Measurements from ENCODE around the gene SLC9C2.
"Not testable (repeated sequence)": the region's sequence is repeated elsewhere in the genome, so short reads cannot be mapped to it uniquely, and the experiment has no call there.

Gene SLC9C2

GRCh38 chr1:173580071-173580470 lies 22.8 kb downstream of the SLC9C2 start:
- DNase-seq (ENCODE audit: low read depth in 2 of 2) = no peak

GRCh38 chr1:173573596-173573995 lies 29.3 kb downstream of the SLC9C2 start:
- DNase-seq (ENCODE audit: low read depth in 2 of 2) = no peak

DNA sequence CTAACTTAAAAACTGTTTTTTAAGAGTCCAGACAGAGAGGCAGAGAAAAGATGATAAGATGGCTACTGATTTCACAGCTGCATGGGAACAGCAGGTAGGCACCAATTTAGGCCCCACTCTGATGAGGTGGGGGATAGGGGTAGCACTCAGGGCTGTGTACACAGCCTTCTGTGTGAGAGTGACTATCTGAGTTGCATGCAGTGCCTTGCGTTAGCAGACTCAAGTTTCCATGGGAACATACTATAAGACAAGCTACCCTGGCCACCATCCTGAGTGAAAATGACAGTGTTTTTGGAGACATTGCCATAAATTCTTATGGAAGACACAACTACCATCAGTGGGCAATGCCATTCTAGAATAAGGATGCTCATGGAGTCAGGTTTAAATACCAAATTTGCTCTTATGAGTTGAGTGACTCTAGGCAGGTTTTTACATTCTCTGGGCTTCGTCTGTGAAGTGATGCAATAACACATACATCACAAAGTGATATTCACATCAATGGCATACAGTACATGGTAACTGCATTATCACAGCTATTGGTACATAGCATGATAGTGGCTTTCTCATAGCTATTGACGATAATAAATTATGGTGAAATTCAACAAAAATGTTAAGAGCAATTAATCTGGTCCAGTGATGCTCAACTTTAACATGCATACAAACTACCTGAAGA lies 30.5 kb downstream of the SLC9C2 start:
- DNase-seq (ENCODE audit: low read depth in 2 of 2) = no peak

- no peak for DNase-seq (ENCODE audit: low read depth in 2 of 2)
Measured at GRCh38 chr1:173570370-173571007, 32.4 kb downstream of the SLC9C2 start.

- no peak for DNase-seq (ENCODE audit: low read depth in 2 of 2)
Measured at GRCh38 chr1:173568483-173568882, 34.4 kb downstream of the SLC9C2 start.

- DNase-seq (ENCODE audit: low read depth in 2 of 2) = not testable (repeated sequence)
Measured at GRCh38 chr1:173563846-173564245, 39.0 kb downstream of the SLC9C2 start.

GRCh38 chr1:173562813-173563212 lies 40.1 kb downstream of the SLC9C2 start:
- no peak for DNase-seq (ENCODE audit: low read depth in 2 of 2)

DNA sequence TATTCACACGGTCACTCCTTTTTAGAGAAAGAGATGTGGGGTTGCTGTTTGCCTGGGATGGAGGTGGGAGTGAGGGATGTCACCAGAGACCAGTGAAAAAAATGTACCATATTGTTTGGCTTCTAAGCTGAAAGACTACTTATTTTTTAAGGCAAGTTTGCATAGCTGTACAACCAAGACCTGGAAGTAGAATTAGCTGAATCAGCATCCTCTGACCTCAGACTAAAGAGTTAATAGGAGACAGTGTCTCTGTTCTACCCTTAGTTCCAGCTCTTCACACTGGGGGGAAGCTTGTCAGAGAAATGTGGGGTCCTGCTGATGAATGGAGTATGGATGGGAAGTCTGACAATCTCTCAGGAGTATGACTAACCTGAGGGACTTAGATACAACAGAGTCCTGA lies 41.6 kb downstream of the SLC9C2 start:
- no peak for DNase-seq (ENCODE audit: low read depth in 2 of 2)

- no peak for DNase-seq (ENCODE audit: low read depth in 2 of 2)
Measured at GRCh38 chr1:173560285-173560880, 42.5 kb downstream of the SLC9C2 start.

DNA sequence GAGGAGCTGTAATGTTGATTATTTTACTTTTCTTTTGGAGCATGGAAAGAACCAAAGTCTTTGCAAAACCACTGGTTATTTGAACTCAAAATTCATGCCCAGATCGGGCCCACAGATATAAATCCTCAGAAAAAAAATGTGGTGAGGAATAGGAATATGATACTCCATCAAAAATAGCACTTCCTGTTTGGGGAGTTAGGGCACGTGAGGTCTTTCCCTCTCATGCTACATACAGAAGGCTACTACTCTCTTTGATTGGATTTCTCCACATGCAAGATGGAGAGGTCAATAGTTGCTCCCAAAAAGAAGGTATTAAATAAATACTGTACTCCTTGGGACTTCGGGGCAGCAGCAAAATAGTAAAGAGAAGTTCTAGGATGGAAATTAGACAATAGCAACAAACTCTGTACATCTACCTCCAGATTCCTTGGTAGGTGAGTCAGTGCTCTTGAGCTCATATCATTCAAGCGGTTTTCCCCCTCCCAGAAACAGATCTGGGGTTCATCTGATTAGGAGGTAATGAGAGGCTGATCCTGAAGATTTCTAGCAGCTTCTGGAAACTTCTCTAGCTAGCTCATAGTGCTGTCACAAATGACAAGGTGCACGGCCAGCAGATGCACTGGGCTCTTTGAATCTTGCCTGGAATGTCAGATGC lies 47.1 kb downstream of the SLC9C2 start:
- no peak for DNase-seq (ENCODE audit: low read depth in 2 of 2)

GRCh38 chr1:173554541-173555250 lies 48.2 kb downstream of the SLC9C2 start:
- DNase-seq (ENCODE audit: low read depth in 2 of 2) = no peak

- DNase-seq (ENCODE audit: low read depth in 2 of 2) = no peak
Measured at GRCh38 chr1:173554089-173554488, 48.8 kb downstream of the SLC9C2 start.

- no peak for DNase-seq (ENCODE audit: low read depth in 2 of 2)
Measured at GRCh38 chr1:173553312-173553711, 49.6 kb downstream of the SLC9C2 start.

- no peak for DNase-seq (ENCODE audit: low read depth in 2 of 2)
Measured at GRCh38 chr1:173551699-173552098, 51.2 kb downstream of the SLC9C2 start.

DNA sequence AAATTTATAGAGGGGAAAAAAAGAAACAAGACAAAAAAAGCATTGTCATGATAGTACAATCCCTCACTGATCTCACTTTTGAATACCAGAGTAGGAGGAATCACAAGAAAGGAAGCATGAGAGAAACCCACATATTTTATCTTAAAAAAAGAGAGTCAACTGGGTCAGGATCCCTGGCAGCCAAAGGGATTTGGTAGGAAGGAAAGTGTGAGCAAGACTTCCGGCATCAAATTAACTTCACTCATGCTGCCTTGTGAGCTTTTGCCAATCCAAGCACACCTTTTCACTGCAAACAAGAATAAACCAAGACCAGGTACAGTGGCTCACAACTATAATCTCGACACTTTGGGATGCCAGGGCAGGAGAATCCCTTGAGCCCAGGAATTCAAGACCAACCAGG lies 53.1 kb downstream of the SLC9C2 start:
- DNase-seq (ENCODE audit: low read depth in 2 of 2) = no peak

DNA sequence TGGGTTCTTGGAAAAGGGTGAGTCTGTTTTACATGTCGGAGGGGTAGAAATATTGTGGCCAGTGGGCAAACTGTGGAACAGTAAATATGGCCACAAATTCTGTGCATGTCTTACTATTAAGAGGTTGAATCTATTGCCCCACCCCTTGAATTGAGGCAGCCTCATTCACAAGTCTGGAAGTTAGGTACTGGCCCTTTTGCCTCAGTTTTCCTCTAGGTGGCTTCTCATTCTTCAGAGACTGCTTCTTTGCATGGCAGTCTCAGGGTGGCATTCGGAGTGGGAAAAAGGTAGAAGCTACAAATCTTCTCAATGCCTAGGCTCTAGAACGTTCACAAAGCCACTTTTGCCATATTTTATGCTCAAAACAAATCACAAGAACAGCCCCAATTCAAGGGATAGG lies 57.2 kb downstream of the SLC9C2 start:
- DNase-seq (ENCODE audit: low read depth in 2 of 2) = no peak

DNA sequence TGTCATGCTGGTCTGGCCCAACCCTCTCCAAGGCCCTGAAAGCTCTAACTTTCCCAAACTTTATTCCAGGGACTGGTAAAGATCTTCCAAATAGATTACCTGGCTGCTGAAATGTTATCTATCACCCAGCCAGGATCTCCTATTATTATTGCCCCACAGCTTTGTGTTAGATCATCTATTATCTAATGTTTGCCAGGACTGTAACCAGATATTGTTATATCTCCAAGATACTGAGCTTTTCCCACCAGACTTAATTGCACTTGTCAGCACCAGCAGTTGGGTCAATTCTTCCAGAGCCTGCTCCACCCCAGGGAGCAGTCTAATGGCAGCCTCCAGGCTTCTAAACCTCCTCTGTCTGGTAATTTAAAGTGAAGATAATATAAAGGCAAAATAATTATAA lies 66.6 kb downstream of the SLC9C2 start:
- DNase-seq (ENCODE audit: low read depth in 2 of 2) = no peak

DNA sequence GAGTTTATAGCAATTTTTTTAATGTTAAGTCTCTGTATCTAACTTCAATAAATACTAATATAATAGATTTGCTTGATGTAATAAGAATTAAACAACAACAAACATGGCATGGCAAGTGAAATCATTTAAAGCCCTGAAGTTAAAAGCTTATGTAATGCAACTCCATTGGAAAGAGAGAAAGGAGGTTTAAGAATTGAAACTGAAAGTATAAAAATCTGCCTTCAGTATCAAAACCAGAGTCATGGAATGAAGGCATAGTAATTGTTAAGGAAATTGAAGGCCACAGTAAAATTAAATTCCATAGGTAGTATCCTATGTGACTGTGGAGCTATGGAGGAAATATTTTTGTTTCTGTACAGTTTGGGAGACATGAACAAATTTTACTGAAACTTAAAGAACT lies 70.6 kb downstream of the SLC9C2 start:
- no peak for DNase-seq (ENCODE audit: low read depth in 2 of 2)

DNA sequence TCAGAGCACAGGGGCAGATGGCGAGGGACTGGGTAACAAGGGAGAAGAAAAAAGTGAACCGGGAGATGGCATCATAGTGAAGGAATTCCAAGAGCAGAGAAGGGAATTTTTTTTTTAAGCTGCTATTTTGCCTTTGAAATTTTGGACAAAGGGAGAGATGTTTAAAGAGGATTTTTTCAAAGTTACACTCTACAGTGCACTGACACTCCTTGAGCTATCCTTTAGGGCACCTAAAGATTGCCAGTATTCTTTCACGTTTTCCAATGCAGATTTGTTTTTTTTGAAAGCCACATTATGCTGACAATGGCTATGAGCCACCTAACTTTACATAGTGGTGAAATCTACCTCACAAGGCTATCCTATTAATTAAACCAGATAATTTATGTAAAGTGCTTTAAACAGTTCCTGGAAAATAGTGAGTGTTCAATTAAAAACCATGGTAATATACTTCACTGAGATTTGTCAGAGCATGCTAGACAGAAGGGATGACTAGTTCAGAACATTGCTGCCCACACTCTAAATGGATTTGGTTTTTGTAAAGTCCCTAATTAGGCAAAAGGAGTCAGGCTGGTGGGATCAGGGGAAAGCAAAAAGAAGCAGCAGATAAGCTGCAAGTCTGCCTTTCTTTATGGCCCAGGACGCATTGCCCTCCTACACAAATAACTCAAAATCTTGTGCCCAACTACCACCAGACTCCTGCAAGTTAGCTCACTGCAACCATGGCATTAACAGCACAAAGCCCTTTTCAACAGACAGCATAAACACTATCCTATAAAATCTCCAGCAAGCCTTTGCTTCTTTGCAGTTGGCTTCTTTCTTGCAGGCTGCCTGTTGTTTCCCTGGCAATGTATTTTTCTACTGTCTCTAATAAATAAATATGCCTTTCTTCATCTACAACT lies 71.8 kb downstream of the SLC9C2 start:
- no peak for DNase-seq (ENCODE audit: low read depth in 2 of 2)

GRCh38 chr1:173529106-173529505 lies 73.8 kb downstream of the SLC9C2 start:
- DNase-seq (ENCODE audit: low read depth in 2 of 2) = no peak

GRCh38 chr1:173527151-173527826 lies 75.6 kb downstream of the SLC9C2 start:
- DNase-seq (ENCODE audit: low read depth in 2 of 2) = no peak

Data from activated CD4-positive, alpha-beta T cell treated with anti-CD3 and anti-CD28 coated beads for 24 hours (primary cell).